ENCODE data around the gene TRIM38. TPM values are rescaled to one million over a fixed set of nuclear protein-coding genes. Genes with fewer than 3 reads are reported as not detected.

The TRIM38 gene
- total RNA-seq, 2 experiments from 2014 or later, result 24.9 TPM

GRCh38 chr6:26032340-26033084 is 69.9 kb downstream of the TRIM38 start:
- peaks cover 6% of the 10 kb centered on the region for H3K36me3 Mint-ChIP-seq (ENCODE audit: low read depth)
- peaks cover 43% of the 10 kb centered on the region for H3K4me1 Mint-ChIP-seq
- no peaks in the 10 kb centered on the region for H3K27me3 Mint-ChIP-seq
- no peaks in the 10 kb centered on the region for H3K9me3 Mint-ChIP-seq (ENCODE audit: low read depth)
- H3K27ac Mint-ChIP-seq, result peak overlapping the region; percentile 98
- peak; percentile 21 for ATAC-seq
- intact Hi-C loops (cut with DNase I, micrococcal nuclease), result loop anchor here (1.0 to 5.0 kb wide), 13 partner anchors 11 to 1780 kb away; a partner anchor contains a TSS
- DNase-seq, result peak; percentile 66
- H3K4me3 Mint-ChIP-seq, result peak overlapping the region; percentile 81
- POLR2A ChIA-PET, result interaction anchor here (0.5 to 10.8 kb wide), 27 partner anchors 11 to 1861 kb away, joined by 3 to 571 read pairs (median 7); a partner anchor contains a TSS
- CTCF ChIA-PET, result interaction anchor here (0.8 to 4.4 kb wide), 7 partner anchors 11 to 72 kb away, joined by 3 to 49 read pairs (median 8); partner anchors contain the start of gene HFE

GRCh38 chr6:26033085-26033940 is 70.7 kb downstream of the TRIM38 start:
- Mint-ChIP-seq H3K27me3 (no peaks in the 10 kb centered on the region), H3K27ac (peak overlapping the region; percentile 98), H3K36me3 (ENCODE audit: low read depth) (peaks cover 6% of the 10 kb centered on the region), H3K9me3 (ENCODE audit: low read depth) (no peaks in the 10 kb centered on the region), H3K4me3 (peak overlapping the region; percentile 81), H3K4me1 (peaks cover 37% of the 10 kb centered on the region)
- intact Hi-C loops (cut with DNase I, micrococcal nuclease), result loop anchor here (1.0 to 5.0 kb wide), 12 partner anchors 10 to 1779 kb away; a partner anchor contains a TSS
- ATAC-seq, result peak; percentile 59
- ChIA-PET POLR2A (interaction anchor here (0.5 to 10.8 kb wide), 21 partner anchors 12 to 1860 kb away, joined by 3 to 571 read pairs (median 8); a partner anchor contains a TSS), CTCF (interaction anchor here (0.8 to 4.4 kb wide), 7 partner anchors 8 to 71 kb away, joined by 3 to 49 read pairs (median 4); a partner anchor contains a TSS)
- peak; percentile 86 for DNase-seq

GRCh38 chr6:26033941-26034354 is 71.3 kb downstream of the TRIM38 start:
- no peaks in the 10 kb centered on the region for H3K9me3 Mint-ChIP-seq (ENCODE audit: low read depth)
- intact Hi-C loops (cut with DNase I, micrococcal nuclease), result loop anchor here (1.0 to 5.0 kb wide), 12 partner anchors 9 to 1778 kb away; a partner anchor contains a TSS
- peaks cover 30% of the 10 kb centered on the region for H3K4me1 Mint-ChIP-seq
- ATAC-seq (peak; percentile 16), DNase-seq (peak; percentile 81)
- CTCF ChIA-PET, result interaction anchor here (0.5 to 4.4 kb wide), 5 partner anchors 8 to 50 kb away, joined by 3 to 49 read pairs (median 3); a partner anchor contains a TSS
- peaks cover 6% of the 10 kb centered on the region for H3K36me3 Mint-ChIP-seq (ENCODE audit: low read depth)
- no peaks in the 10 kb centered on the region for H3K27me3 Mint-ChIP-seq
- H3K27ac Mint-ChIP-seq, result peak overlapping the region; percentile 98
- peak overlapping the region; percentile 81 for H3K4me3 Mint-ChIP-seq
- POLR2A ChIA-PET, result interaction anchor here (0.6 to 10.8 kb wide), 8 partner anchors 12 to 1863 kb away, joined by 3 to 571 read pairs (median 46); a partner anchor contains a TSS

- ATAC-seq (no peak), DNase-seq (no peak)
- peak overlapping the region; percentile 48 for H3K27ac Mint-ChIP-seq
- H3K4me3 Mint-ChIP-seq, result no peak overlapping the region
- ChIA-PET CTCF (interaction anchor here (1.1 kb wide), 1 partner anchor 9 kb away, joined by 3 read pairs; no protein-coding TSS in a partner anchor), POLR2A (interaction anchor here (6.0 to 10.8 kb wide), 2 partner anchors 11 to 13 kb away, joined by 179 to 571 read pairs; a partner anchor contains a TSS)
- intact Hi-C loops (cut with DNase I, micrococcal nuclease), result loop anchor here in 1 of 2 experiments (5.0 kb wide), 1 partner anchor 1777 kb away; a partner anchor contains a TSS
- H3K4me1 Mint-ChIP-seq, result peaks cover 25% of the 10 kb centered on the region
- peaks cover 6% of the 10 kb centered on the region for H3K36me3 Mint-ChIP-seq (ENCODE audit: low read depth)
- no peaks in the 10 kb centered on the region for H3K9me3 Mint-ChIP-seq (ENCODE audit: low read depth)
- no peaks in the 10 kb centered on the region for H3K27me3 Mint-ChIP-seq
These were observed 72.3 kb downstream of the TRIM38 start for GRCh38 chr6:26034905-26035304.

Other genes with a start within 250 kb of the TRIM38 start
- not detected for gene SLC17A4, start 208.1 kb upstream of the TRIM38 start, total RNA-seq
- gene SLC17A1, start 130.8 kb upstream of the TRIM38 start, total RNA-seq, result under 1 TPM in 1 of 2 experiments, not detected in 1; 0.09 TPM
- under 1 TPM; 0.21 to 0.33 TPM for gene SLC17A3, start 88.6 kb upstream of the TRIM38 start, total RNA-seq
- under 1 TPM in 1 of 2 experiments, not detected in 1; 0.07 TPM for gene SLC17A2, start 32.1 kb upstream of the TRIM38 start, total RNA-seq
- gene HFE, start 124.6 kb downstream of the TRIM38 start, total RNA-seq, result 1 to 10 TPM; 1.1 to 1.4 TPM